Measurements from ENCODE around the gene ABCC11. TPM values are rescaled to one million over a fixed set of nuclear protein-coding genes. Genes with fewer than 3 reads are reported as not detected.
A peak's percentile ranks its signal among the peaks of the same experiment; 100 is the strongest.

Gene ABCC11
- total RNA-seq, 4 donors from 2014 or later, result 0.13 to 1.4 (median 0.36) TPM

DNA sequence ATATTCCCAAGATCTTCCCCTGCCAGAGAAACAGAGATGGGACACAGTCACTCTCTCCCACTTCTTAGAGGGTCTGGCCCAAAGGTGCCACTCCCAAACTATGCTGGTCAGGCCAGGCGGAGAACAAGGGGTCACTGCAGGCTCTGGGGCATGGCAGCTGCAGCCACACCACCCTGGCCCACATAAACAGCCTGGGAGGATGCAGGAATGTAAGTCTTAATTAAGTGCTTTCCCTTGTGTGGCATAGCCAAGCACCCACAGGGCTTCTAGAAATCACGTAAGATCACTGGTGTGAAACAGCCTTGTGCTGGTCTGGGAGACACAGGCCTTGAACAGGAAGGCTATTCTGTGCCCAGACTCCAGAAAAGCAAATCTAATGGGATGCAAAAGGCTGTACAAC is 123.1 kb downstream of the ABCC11 start:
- Histone ChIP-seq H3K4me3 (no peak overlapping the region), H3K4me1 (no peaks in the 10 kb centered on the region), H3K36me3 (no peaks in the 10 kb centered on the region), H3K9me3 (no peaks in the 10 kb centered on the region), H3K27me3 (no peaks in the 10 kb centered on the region), H3K27ac (no peak overlapping the region)
- TF ChIP-seq POLR2AphosphoS5 (IDR thresholded peaks at IDR 0.05), result no peak
- TF ChIP-seq, protein P1, sequence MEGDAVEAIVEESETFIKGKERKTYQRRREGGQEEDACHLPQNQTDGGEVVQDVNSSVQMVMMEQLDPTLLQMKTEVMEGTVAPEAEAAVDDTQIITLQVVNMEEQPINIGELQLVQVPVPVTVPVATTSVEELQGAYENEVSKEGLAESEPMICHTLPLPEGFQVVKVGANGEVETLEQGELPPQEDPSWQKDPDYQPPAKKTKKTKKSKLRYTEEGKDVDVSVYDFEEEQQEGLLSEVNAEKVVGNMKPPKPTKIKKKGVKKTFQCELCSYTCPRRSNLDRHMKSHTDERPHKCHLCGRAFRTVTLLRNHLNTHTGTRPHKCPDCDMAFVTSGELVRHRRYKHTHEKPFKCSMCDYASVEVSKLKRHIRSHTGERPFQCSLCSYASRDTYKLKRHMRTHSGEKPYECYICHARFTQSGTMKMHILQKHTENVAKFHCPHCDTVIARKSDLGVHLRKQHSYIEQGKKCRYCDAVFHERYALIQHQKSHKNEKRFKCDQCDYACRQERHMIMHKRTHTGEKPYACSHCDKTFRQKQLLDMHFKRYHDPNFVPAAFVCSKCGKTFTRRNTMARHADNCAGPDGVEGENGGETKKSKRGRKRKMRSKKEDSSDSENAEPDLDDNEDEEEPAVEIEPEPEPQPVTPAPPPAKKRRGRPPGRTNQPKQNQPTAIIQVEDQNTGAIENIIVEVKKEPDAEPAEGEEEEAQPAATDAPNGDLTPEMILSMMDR (IDR thresholded peaks at IDR 0.05), result no peak
- TF ChIP-seq EP300 (IDR thresholded peaks at IDR 0.05), result no peak
- no peak for TF ChIP-seq POLR2A (IDR thresholded peaks at IDR 0.05)
- 71% methylated on average over 2 of the region's 2 CpGs for WGBS
- DNase-seq (ENCODE audit: low spot score in 2 of 2), result no peak

DNA sequence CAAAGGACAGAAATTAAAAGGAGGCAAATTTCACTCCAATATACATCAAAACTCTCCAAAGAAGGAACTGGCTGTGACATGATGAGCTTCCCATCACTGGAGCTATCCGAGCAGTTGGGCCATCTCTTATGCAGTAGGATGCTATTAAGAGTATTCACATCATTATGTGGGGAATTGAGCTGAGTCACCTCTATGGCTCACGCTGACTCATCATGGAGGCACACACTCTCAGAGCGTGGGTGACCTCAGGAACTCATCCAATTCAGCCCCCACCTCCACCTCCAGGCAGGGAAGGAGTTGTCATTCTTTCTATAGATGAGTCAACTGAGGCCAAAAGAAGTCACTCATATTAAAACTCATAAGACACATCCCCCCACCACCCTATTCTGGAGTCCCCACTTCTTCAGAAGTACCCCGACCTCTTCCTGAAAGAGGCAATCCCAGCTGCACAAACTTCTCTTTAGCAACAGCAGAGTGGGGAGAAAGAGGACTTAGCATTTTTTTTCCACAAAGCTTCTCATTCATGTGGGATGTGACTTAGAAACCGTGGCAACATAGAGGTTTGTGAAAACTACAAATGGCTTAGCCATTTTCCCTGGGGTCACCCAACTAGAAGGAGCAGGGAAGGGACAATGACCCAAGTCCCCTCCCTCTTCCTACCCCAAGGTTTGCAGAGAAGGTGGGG is 124.1 kb downstream of the ABCC11 start:
- Histone ChIP-seq H3K27me3 (no peaks in the 10 kb centered on the region), H3K4me1 (no peaks in the 10 kb centered on the region), H3K4me3 (no peak overlapping the region), H3K9me3 (no peaks in the 10 kb centered on the region), H3K27ac (no peak overlapping the region), H3K36me3 (no peaks in the 10 kb centered on the region)
- WGBS, result 50% methylated on average over 5 of the region's 5 CpGs
- no peak for TF ChIP-seq POLR2A (IDR thresholded peaks at IDR 0.05)
- no peak for TF ChIP-seq EP300 (IDR thresholded peaks at IDR 0.05)
- TF ChIP-seq, protein P1 (IDR thresholded peaks at IDR 0.05), result no peak
- TF ChIP-seq POLR2AphosphoS5 (IDR thresholded peaks at IDR 0.05), result no peak
- DNase-seq (ENCODE audit: low spot score in 2 of 2), result no peak

- TF ChIP-seq EP300 (IDR thresholded peaks at IDR 0.05) (no peak), POLR2AphosphoS5 (IDR thresholded peaks at IDR 0.05) (no peak), POLR2A (IDR thresholded peaks at IDR 0.05) (no peak)
- TF ChIP-seq, protein P1 (IDR thresholded peaks at IDR 0.05), result no peak
- H3K36me3 ChIP-seq, result no peaks in the 10 kb centered on the region
Observed at GRCh38 chr16:48121276-48121675, 126.1 kb downstream of the ABCC11 start.

DNA sequence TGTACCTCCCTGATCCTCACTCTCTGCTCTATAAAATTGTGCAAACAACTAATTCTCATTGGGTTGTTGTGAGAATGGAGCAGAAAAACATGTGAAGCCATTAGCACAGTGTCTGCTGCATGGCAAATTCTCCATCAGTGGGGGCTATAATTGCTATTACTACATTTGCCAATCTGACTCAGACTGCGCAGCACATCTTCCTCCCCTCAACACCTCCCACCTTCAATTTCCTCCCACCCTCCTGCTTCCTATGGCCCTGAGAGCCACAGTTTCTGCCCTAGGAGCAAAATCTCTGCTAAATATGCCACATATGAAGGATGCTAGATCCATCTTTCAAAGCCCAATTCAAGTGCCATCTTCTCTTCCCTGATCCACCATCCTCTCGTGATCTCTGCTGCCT is 128.5 kb downstream of the ABCC11 start:
- 76% methylated on average over 2 of the region's 2 CpGs for WGBS
- no peak for TF ChIP-seq EP300 (IDR thresholded peaks at IDR 0.05)
- TF ChIP-seq POLR2A (IDR thresholded peaks at IDR 0.05), result no peak
- DNase-seq (ENCODE audit: low spot score in 2 of 2), result no peak

More at GRCh38 chr16:48121276-48121675, 126.1 kb downstream of the ABCC11 start:
- Histone ChIP-seq H3K9me3 (no peaks in the 10 kb centered on the region), H3K4me3 (no peak overlapping the region), H3K27me3 (no peaks in the 10 kb centered on the region), H3K4me1 (no peaks in the 10 kb centered on the region), H3K27ac (no peak overlapping the region)
- no peak for DNase-seq (ENCODE audit: low spot score in 2 of 2)
- 70% methylated on average over 5 of the region's 5 CpGs for WGBS

GRCh38 chr16:48117217-48118105 is 129.9 kb downstream of the ABCC11 start:
- H3K27ac ChIP-seq, result no peak overlapping the region
- no peak overlapping the region for H3K4me3 ChIP-seq
- TF ChIP-seq, protein P1 (IDR thresholded peaks at IDR 0.05), result peak in 1 of 2 donors; percentile 40
- no peak for TF ChIP-seq POLR2A (IDR thresholded peaks at IDR 0.05)
- WGBS, result 40% methylated on average over 9 of the region's 22 CpGs
- no peaks in the 10 kb centered on the region for H3K36me3 ChIP-seq
- H3K4me1 ChIP-seq, result no peaks in the 10 kb centered on the region
- H3K27me3 ChIP-seq, result peaks cover 16% of the 10 kb centered on the region
- DNase-seq (ENCODE audit: low spot score in 2 of 2), result no peak
- no peaks in the 10 kb centered on the region for H3K9me3 ChIP-seq

More for the DNA sequence above, 128.5 kb downstream of the ABCC11 start:
- H3K36me3 ChIP-seq, result no peaks in the 10 kb centered on the region
- H3K4me3 ChIP-seq, result no peak overlapping the region
- H3K9me3 ChIP-seq, result no peaks in the 10 kb centered on the region
- no peak overlapping the region for H3K27ac ChIP-seq
- peaks cover 8% of the 10 kb centered on the region for H3K27me3 ChIP-seq
- no peaks in the 10 kb centered on the region for H3K4me1 ChIP-seq

Other genes starting within 250 kb of the ABCC11 start
- gene ABCC12, start 91.5 kb downstream of the ABCC11 start, total RNA-seq, result not detected
- 10 to 100 TPM; 39.6 to 97.9 (median 52.8) TPM for gene LONP2, start 3.2 kb downstream of the ABCC11 start, total RNA-seq
- gene SIAH1, start 137.9 kb upstream of the ABCC11 start, total RNA-seq, result 10 to 100 TPM; 26.2 to 44.3 (median 31.6) TPM

All from suprapubic skin (tissue), 4 donors.